Uterus (tissue), 4 donors: ENCODE measurements around the gene AGT. TPM values are rescaled to one million over a fixed set of nuclear protein-coding genes. Genes with fewer than 3 reads are reported as not detected.

ENCODE experiments used
- DNase-seq, 2 donors: peaks; one replicate each; pipeline ENCODE4 v3.0.0-alpha.2; 2019 to 2020
- H3K27ac ChIP-seq, 2 donors: fragments of 200-600 bp; sonication (generic); 1 replicate in 1 of 2; 2 replicates in 1 of 2; pipeline ENCODE4 v1.5.1; 2016 to 2018
- H3K27me3 ChIP-seq, 2 donors: fragments of 200-600 bp; sonication (generic); one replicate each; pipeline ENCODE4 v1.5.1; 2018 to 2019; ENCODE audit warnings: control low read depth in 1 of 2
- H3K36me3 ChIP-seq, 2 donors: fragments of 200-600 bp; sonication (generic); one replicate each; pipeline ENCODE4 v1.5.1; 2019; ENCODE audit warnings: control low read depth in 1 of 2
- H3K4me1 ChIP-seq, 2 donors: fragments of 200-600 bp; sonication (generic); one replicate each; pipeline ENCODE4 v1.5.1; 2018 to 2019; ENCODE audit warnings: control low read depth in 1 of 2
- H3K4me3 ChIP-seq, 2 donors: fragments of 200-600 bp; sonication (generic); 1 replicate in 1 of 2; 2 replicates in 1 of 2; pipeline ENCODE4 v1.5.1; 2018 to 2019; ENCODE audit warnings: mild to moderate bottlenecking in 1 of 2
- H3K9me3 ChIP-seq, 2 donors: fragments of 200-600 bp; sonication (generic); one replicate each; pipeline ENCODE4 v1.5.1; 2019; ENCODE audit warnings: control low read depth in 1 of 2
- POLR2A ChIP-seq, 2 donors: fragments of 450-650 bp; IDR thresholded peaks; one replicate each; pipeline ENCODE4 v1.6.1; 2016; ENCODE audit warnings: antibody characterized with exemption in 2 of 2, mild to moderate bottlenecking in 1 of 2, moderate library complexity in 1 of 2
- intact Hi-C: fragments of 100-400 bp; cut with DNase I; formaldehyde crosslinking; loops from one replicate; pipeline ENCODE4 v1.15.1; 2023; ENCODE audit warnings: low total_unique reads
- total RNA-seq, 4 donors: library from RNA; depleted of rRNA in 3 of 4; stranded (reverse); fragments of >200 nt in 3 of 4; gene quantifications; one replicate each; pipeline versions ENCODE4 v1.1.0 to v1.2.4, GENCODE V29; 2014 to 2023
- TF ChIP-seq, protein P1 (sequence below), 4 experiments: fragments of 200-600 bp in 2 of 4; fragments of 450-650 bp in 2 of 4; sonication (generic) in 2 of 4; IDR thresholded peaks; one replicate each; pipeline ENCODE4 v1.5.1; 2016 to 2019; ENCODE audit warnings: antibody characterized with exemption in 4 of 4, mild to moderate bottlenecking in 2 of 4, moderate library complexity in 1 of 4
- donor health status: DM: yes; HTN: yes; CAD: no.

Gene AGT
- total RNA-seq, 4 donors from 2014 or later, result 0.77 to 7.6 (median 2.5) TPM

DNA sequence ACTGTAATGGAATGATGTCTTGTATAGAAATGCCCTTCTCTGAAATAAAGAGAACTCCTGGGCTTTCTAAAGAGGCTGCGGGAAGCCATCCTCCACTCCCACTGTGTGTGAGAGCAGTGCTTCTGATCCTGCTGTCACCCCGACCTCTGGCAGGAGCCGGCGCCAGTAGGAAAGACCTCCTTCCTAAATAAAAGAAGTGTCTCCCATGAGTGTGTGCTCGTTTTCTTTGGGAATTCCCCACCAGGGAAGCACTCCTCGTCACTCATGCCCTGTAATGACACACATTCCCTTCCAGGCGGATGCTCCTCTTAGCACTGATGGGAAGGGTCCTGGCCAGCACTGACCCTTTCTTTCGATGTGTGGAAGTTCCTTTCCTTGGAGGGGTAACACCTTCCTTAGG is 20.1 kb downstream of the AGT start:
- Histone ChIP-seq H3K9me3 (no peaks in the 10 kb centered on the region), H3K36me3 (no peaks in the 10 kb centered on the region), H3K27me3 (no peaks in the 10 kb centered on the region), H3K27ac (no peak overlapping the region), H3K4me1 (no peaks in the 10 kb centered on the region), H3K4me3 (no peak overlapping the region)
- TF ChIP-seq, protein P1, sequence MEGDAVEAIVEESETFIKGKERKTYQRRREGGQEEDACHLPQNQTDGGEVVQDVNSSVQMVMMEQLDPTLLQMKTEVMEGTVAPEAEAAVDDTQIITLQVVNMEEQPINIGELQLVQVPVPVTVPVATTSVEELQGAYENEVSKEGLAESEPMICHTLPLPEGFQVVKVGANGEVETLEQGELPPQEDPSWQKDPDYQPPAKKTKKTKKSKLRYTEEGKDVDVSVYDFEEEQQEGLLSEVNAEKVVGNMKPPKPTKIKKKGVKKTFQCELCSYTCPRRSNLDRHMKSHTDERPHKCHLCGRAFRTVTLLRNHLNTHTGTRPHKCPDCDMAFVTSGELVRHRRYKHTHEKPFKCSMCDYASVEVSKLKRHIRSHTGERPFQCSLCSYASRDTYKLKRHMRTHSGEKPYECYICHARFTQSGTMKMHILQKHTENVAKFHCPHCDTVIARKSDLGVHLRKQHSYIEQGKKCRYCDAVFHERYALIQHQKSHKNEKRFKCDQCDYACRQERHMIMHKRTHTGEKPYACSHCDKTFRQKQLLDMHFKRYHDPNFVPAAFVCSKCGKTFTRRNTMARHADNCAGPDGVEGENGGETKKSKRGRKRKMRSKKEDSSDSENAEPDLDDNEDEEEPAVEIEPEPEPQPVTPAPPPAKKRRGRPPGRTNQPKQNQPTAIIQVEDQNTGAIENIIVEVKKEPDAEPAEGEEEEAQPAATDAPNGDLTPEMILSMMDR (IDR thresholded peaks at IDR 0.05), result no peak
- no peak for TF ChIP-seq POLR2A (IDR thresholded peaks at IDR 0.05)
- intact Hi-C loops, result no loop called here
- no peak for DNase-seq

DNA sequence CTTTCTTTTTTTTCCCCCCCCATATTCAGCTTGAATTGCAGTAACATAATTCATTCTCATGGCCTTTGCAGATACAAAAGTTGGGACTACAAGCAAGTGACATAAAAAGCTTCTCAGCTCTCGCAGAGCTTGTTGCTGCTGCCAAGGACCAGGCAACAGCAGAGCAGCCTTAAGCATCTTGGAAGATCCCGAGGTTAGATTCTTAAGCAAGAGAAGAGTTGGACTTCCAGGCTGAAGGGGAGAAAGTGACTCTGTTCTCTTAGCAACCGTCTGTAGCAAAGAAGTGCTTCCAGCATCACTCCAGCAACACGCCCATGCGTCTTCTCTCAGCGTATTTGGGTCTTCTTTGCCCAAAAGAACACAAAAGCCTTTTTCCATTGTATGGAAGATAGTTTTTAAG is 20.7 kb downstream of the AGT start:
- Histone ChIP-seq H3K27me3 (no peaks in the 10 kb centered on the region), H3K4me1 (no peaks in the 10 kb centered on the region), H3K4me3 (no peak overlapping the region), H3K36me3 (no peaks in the 10 kb centered on the region), H3K27ac (no peak overlapping the region), H3K9me3 (no peaks in the 10 kb centered on the region)
- no peak for DNase-seq
- no peak for TF ChIP-seq POLR2A (IDR thresholded peaks at IDR 0.05)
- TF ChIP-seq, protein P1 (IDR thresholded peaks at IDR 0.05), result no peak
- intact Hi-C loops, result no loop called here

DNA sequence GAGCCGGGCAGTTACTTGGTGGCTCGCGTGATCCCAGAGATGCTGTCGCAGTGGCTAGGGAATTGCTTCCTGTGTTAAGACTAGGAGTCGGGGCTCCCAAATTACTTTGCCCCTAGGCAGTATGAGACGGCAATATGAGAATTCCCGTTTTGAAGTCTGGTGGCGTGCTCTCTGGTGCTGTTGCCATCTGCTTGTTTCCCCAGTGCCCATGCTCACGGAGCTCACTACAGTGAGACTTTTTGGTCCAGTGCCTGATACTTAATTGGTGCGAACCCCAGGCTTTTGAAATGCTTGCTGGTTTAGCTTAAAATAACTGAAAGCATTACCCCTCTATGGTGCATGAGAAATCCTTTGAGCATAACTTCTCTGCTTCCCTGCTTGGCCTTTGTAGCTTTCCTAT is 22.3 kb downstream of the AGT start:
- Histone ChIP-seq H3K36me3 (no peaks in the 10 kb centered on the region), H3K27me3 (no peaks in the 10 kb centered on the region), H3K9me3 (no peaks in the 10 kb centered on the region), H3K4me3 (no peak overlapping the region), H3K4me1 (no peaks in the 10 kb centered on the region), H3K27ac (no peak overlapping the region)
- intact Hi-C loops, result no loop called here
- TF ChIP-seq, protein P1 (IDR thresholded peaks at IDR 0.05), result no peak
- no peak for TF ChIP-seq POLR2A (IDR thresholded peaks at IDR 0.05)
- no peak for DNase-seq

DNA sequence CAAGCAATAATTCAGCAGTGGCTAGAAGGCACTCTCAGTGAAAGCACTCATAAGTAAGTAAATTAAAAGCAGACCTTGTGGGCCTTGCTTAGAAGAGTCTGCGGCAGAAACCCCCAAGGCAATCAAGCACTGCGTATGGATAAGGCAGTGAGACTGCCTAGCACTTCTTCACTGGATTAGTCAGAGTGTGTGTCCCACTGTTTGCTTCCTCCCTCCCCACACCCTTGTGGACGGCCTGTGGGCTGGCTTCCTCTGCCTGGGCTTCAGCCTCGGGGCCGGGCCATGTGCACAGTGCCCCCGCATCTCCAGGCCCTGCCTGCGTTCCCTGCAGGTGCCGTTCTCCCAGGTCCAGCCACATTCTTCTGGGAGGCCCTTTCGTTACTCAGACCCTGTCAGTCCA is 23.8 kb downstream of the AGT start:
- H3K9me3 ChIP-seq, result no peaks in the 10 kb centered on the region
- no peak overlapping the region for H3K4me3 ChIP-seq
- no peaks in the 10 kb centered on the region for H3K27me3 ChIP-seq
- H3K27ac ChIP-seq, result no peak overlapping the region
- no peaks in the 10 kb centered on the region for H3K36me3 ChIP-seq
- intact Hi-C loops, result no loop called here
- H3K4me1 ChIP-seq, result no peaks in the 10 kb centered on the region
- DNase-seq, result no peak
- TF ChIP-seq, protein P1 (IDR thresholded peaks at IDR 0.05), result no peak
- TF ChIP-seq POLR2A (IDR thresholded peaks at IDR 0.05), result no peak

DNA sequence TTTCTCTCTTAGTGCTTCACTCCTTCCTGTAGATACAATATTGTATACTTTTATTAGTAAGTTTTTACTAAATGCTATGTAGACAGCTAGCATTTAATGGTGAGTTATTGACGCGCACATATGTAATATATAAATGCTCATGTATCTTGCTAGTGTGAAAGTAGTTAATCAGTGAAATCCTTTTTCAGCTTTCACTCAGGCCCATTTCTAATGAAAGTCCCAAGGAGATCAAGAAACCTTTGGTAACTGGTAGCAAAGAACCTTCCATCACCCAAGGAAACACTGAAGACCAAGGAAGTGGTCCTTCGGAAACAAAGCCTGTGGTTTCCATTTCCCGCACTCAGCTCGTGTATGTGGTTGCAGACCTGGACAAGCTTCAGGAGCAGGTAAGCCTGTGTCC is 27.2 kb downstream of the AGT start:
- Histone ChIP-seq H3K4me1 (no peaks in the 10 kb centered on the region), H3K4me3 (no peak overlapping the region), H3K27me3 (no peaks in the 10 kb centered on the region), H3K9me3 (no peaks in the 10 kb centered on the region), H3K36me3 (no peaks in the 10 kb centered on the region), H3K27ac (no peak overlapping the region)
- intact Hi-C loops, result no loop called here
- DNase-seq, result no peak
- TF ChIP-seq, protein P1 (IDR thresholded peaks at IDR 0.05), result no peak
- no peak for TF ChIP-seq POLR2A (IDR thresholded peaks at IDR 0.05)
